HepG2 (cell line): Measurements from ENCODE around the gene HEMK1.

Experiments
- HDAC2 ChIP-seq: sonication (generic); formaldehyde crosslinking; IDR thresholded peaks from 2 replicates; pipeline ENCODE4 v1.4.0; 2020; ENCODE audit warnings: missing genetic modification reagents
- POLR2A ChIP-seq, 2 experiments: IDR thresholded peaks; 2 replicates each; pipeline ENCODE4 v1.6.1; 2011; ENCODE audit warnings: low read depth in 2 of 2, low read length in 2 of 2, mild to moderate bottlenecking in 1 of 2, moderate library complexity in 1 of 2; ENCODE audit not compliant: insufficient read depth in 1 of 2
- ZNF136 ChIP-seq: sonication (generic); formaldehyde crosslinking; IDR thresholded peaks from 2 replicates; pipeline ENCODE4 v1.8.1; 2022; ENCODE audit warnings: low read depth, mild to moderate bottlenecking, moderate library complexity, missing genetic modification reagents
- ZNF24 ChIP-seq: fragments of 450-650 bp; IDR thresholded peaks from 2 replicates; pipeline ENCODE4 v1.6.1; 2017; ENCODE audit warnings: antibody characterized with exemption, mild to moderate bottlenecking
- ZNF670 ChIP-seq: sonication (generic); formaldehyde crosslinking; IDR thresholded peaks from 2 replicates; pipeline ENCODE4 v1.8.0; 2022; ENCODE audit warnings: mild to moderate bottlenecking, missing genetic modification reagents, borderline replicate concordance
- TF ChIP-seq, protein P1 (sequence below): sonication (generic); formaldehyde crosslinking; IDR thresholded peaks from 2 replicates; pipeline ENCODE4 v1.8.0; 2023; ENCODE audit warnings: mild to moderate bottlenecking, missing genetic modification reagents
- TF ChIP-seq, protein P2 (sequence below): sonication (generic); formaldehyde crosslinking; IDR thresholded peaks from 2 replicates; pipeline ENCODE4 v1.5.0; 2020; ENCODE audit warnings: mild to moderate bottlenecking, missing genetic modification reagents, moderate library complexity
- TF ChIP-seq, protein P3 (sequence below), 2 experiments: IDR thresholded peaks; 2 replicates each; pipeline ENCODE4 v1.6.1; 2011 to 2012; ENCODE audit warnings: low read length in 2 of 2, borderline replicate concordance in 1 of 2, low read depth in 1 of 2, mild to moderate bottlenecking in 1 of 2, moderate library complexity in 1 of 2

DNA sequence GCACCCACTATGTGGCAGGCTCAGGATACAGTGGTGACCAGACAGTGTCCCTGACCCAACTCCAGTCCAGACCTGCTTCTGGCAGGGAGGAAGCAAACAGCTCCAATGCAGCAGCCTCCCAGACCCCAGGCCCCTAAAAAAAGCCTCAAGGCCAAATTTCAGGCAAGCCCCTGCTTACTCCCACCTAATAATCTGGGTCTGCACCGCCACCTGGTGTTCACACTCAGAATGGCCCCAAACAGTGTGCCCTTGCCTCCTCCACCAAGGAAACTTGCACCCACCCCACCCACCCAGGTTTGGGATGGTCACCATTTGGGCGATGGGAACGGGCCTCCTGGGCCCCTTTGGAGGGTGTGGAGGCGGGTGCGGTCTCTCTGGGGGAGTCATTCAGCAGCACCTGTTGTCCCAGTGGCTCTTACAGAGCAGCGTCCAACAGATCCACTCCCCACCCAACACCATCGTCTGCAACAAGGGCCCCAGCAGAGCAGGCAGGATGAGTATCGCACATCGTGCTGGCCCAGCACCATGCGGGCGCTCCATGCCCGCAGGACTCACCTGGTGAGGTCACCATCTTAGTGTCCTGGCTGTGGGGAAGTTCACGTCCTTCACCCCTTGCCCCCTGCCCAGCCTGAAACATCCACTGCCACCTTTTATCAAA, 19.1 kb upstream of the HEMK1 start:
- TF ChIP-seq, protein P1, sequence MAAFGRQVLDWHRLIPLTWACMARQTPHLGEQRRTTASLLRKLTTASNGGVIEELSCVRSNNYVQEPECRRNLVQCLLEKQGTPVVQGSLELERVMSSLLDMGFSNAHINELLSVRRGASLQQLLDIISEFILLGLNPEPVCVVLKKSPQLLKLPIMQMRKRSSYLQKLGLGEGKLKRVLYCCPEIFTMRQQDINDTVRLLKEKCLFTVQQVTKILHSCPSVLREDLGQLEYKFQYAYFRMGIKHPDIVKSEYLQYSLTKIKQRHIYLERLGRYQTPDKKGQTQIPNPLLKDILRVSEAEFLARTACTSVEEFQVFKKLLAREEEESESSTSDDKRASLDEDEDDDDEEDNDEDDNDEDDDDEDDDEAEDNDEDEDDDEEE (CRISPR knock-in tag): no peak
- no peak for TF ChIP-seq HDAC2 (CRISPR knock-in tag)
- no peak for TF ChIP-seq ZNF24
- no peak for TF ChIP-seq ZNF670 (CRISPR knock-in tag)
- no peak for TF ChIP-seq ZNF136
- no peak for TF ChIP-seq POLR2A (IDR thresholded peaks at IDR 0.05; ENCODE audit: insufficient read depth in 1 of 2, low read depth in 2 of 2, low read length in 2 of 2)
- TF ChIP-seq, protein P2, sequence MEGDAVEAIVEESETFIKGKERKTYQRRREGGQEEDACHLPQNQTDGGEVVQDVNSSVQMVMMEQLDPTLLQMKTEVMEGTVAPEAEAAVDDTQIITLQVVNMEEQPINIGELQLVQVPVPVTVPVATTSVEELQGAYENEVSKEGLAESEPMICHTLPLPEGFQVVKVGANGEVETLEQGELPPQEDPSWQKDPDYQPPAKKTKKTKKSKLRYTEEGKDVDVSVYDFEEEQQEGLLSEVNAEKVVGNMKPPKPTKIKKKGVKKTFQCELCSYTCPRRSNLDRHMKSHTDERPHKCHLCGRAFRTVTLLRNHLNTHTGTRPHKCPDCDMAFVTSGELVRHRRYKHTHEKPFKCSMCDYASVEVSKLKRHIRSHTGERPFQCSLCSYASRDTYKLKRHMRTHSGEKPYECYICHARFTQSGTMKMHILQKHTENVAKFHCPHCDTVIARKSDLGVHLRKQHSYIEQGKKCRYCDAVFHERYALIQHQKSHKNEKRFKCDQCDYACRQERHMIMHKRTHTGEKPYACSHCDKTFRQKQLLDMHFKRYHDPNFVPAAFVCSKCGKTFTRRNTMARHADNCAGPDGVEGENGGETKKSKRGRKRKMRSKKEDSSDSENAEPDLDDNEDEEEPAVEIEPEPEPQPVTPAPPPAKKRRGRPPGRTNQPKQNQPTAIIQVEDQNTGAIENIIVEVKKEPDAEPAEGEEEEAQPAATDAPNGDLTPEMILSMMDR: peak; percentile 78
- TF ChIP-seq, protein P3, sequence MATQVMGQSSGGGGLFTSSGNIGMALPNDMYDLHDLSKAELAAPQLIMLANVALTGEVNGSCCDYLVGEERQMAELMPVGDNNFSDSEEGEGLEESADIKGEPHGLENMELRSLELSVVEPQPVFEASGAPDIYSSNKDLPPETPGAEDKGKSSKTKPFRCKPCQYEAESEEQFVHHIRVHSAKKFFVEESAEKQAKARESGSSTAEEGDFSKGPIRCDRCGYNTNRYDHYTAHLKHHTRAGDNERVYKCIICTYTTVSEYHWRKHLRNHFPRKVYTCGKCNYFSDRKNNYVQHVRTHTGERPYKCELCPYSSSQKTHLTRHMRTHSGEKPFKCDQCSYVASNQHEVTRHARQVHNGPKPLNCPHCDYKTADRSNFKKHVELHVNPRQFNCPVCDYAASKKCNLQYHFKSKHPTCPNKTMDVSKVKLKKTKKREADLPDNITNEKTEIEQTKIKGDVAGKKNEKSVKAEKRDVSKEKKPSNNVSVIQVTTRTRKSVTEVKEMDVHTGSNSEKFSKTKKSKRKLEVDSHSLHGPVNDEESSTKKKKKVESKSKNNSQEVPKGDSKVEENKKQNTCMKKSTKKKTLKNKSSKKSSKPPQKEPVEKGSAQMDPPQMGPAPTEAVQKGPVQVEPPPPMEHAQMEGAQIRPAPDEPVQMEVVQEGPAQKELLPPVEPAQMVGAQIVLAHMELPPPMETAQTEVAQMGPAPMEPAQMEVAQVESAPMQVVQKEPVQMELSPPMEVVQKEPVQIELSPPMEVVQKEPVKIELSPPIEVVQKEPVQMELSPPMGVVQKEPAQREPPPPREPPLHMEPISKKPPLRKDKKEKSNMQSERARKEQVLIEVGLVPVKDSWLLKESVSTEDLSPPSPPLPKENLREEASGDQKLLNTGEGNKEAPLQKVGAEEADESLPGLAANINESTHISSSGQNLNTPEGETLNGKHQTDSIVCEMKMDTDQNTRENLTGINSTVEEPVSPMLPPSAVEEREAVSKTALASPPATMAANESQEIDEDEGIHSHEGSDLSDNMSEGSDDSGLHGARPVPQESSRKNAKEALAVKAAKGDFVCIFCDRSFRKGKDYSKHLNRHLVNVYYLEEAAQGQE (IDR thresholded peaks at IDR 0.05; ENCODE audit: borderline replicate concordance in 1 of 2, low read depth in 1 of 2, low read length in 2 of 2): no peak
